ENCODE measurements around the gene PIP4K2A. TPM values are rescaled to one million over a fixed set of nuclear protein-coding genes. Genes with fewer than 3 reads are reported as not detected.

The PIP4K2A gene
- total RNA-seq, 4 donors from 2014 or later = 2.6 to 14.9 (median 12.4) TPM

GRCh38 chr10:22537810-22538209 is 176.6 kb downstream of the PIP4K2A start:
- Histone ChIP-seq H3K27ac (no peak overlapping the region), H3K9me3 (no peaks in the 10 kb centered on the region), H3K4me3 (no peak overlapping the region), H3K27me3 (no peaks in the 10 kb centered on the region), H3K36me3 (peaks cover 0 to 4% (median 0%) of the 10 kb centered on the region in 4 donors), H3K4me1 (no peaks in the 10 kb centered on the region)
- TF ChIP-seq, protein P1, sequence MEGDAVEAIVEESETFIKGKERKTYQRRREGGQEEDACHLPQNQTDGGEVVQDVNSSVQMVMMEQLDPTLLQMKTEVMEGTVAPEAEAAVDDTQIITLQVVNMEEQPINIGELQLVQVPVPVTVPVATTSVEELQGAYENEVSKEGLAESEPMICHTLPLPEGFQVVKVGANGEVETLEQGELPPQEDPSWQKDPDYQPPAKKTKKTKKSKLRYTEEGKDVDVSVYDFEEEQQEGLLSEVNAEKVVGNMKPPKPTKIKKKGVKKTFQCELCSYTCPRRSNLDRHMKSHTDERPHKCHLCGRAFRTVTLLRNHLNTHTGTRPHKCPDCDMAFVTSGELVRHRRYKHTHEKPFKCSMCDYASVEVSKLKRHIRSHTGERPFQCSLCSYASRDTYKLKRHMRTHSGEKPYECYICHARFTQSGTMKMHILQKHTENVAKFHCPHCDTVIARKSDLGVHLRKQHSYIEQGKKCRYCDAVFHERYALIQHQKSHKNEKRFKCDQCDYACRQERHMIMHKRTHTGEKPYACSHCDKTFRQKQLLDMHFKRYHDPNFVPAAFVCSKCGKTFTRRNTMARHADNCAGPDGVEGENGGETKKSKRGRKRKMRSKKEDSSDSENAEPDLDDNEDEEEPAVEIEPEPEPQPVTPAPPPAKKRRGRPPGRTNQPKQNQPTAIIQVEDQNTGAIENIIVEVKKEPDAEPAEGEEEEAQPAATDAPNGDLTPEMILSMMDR (IDR thresholded peaks at IDR 0.05) = no peak
- TF ChIP-seq EP300 (IDR thresholded peaks at IDR 0.05; ENCODE audit: low read depth) (no peak), POLR2A (IDR thresholded peaks at IDR 0.05) (no peak)
- intact Hi-C loops (cut with DNase I; ENCODE audit: low total_unique reads) = no loop called here
- 92% methylated on average over 6 of the region's 6 CpGs; no CpG with 5 or more reads in 1 of the 2 donors for WGBS, 2 donors (ENCODE audit: low coverage in 1 of 2)
- no peak for DNase-seq
- in situ Hi-C loops (cut with MboI; ENCODE audit: low pct_ligation_motif_present in 1 of 4, low pct_unique_long_range_greater_than_20kb in 1 of 4, low sequenced_read_pairs in 3 of 4) = no loop called here

- Histone ChIP-seq H3K4me3 (no peak overlapping the region), H3K27me3 (no peaks in the 10 kb centered on the region), H3K4me1 (no peaks in the 10 kb centered on the region), H3K27ac (no peak overlapping the region), H3K9me3 (no peaks in the 10 kb centered on the region), H3K36me3 (peaks cover 0 to 4% (median 0%) of the 10 kb centered on the region in 4 donors)
- no peak for DNase-seq
- WGBS, 2 donors (ENCODE audit: low coverage in 1 of 2) = 86 to 97% methylated on average over 8 of the region's 8 CpGs
- TF ChIP-seq POLR2A (IDR thresholded peaks at IDR 0.05) = no peak
- TF ChIP-seq EP300 (IDR thresholded peaks at IDR 0.05; ENCODE audit: low read depth) = no peak
- TF ChIP-seq POLR2AphosphoS5 (IDR thresholded peaks at IDR 0.05) = no peak
- TF ChIP-seq, protein P1 (IDR thresholded peaks at IDR 0.05) = no peak
- in situ Hi-C loops (cut with MboI; ENCODE audit: low pct_ligation_motif_present in 1 of 4, low pct_unique_long_range_greater_than_20kb in 1 of 4, low sequenced_read_pairs in 3 of 4) = no loop called here
- intact Hi-C loops (cut with DNase I; ENCODE audit: low total_unique reads) = no loop called here
Observed at GRCh38 chr10:22536620-22537019, 177.8 kb downstream of the PIP4K2A start.

GRCh38 chr10:22534849-22535604 is 179.4 kb downstream of the PIP4K2A start:
- Histone ChIP-seq H3K9me3 (no peaks in the 10 kb centered on the region), H3K27ac (no peak overlapping the region), H3K36me3 (peaks cover 0 to 4% (median 0%) of the 10 kb centered on the region in 4 donors), H3K4me1 (no peaks in the 10 kb centered on the region), H3K4me3 (no peak overlapping the region), H3K27me3 (no peaks in the 10 kb centered on the region)
- no peak for TF ChIP-seq POLR2A (IDR thresholded peaks at IDR 0.05)
- TF ChIP-seq, protein P1 (IDR thresholded peaks at IDR 0.05) = no peak
- TF ChIP-seq EP300 (IDR thresholded peaks at IDR 0.05; ENCODE audit: low read depth) = no peak
- TF ChIP-seq POLR2AphosphoS5 (IDR thresholded peaks at IDR 0.05) = no peak
- 73 to 75% methylated on average over 9 of the region's 9 CpGs for WGBS, 2 donors (ENCODE audit: low coverage in 1 of 2)
- no peak for DNase-seq
- in situ Hi-C loops (cut with MboI; ENCODE audit: low pct_ligation_motif_present in 1 of 4, low pct_unique_long_range_greater_than_20kb in 1 of 4, low sequenced_read_pairs in 3 of 4) = no loop called here
- intact Hi-C loops (cut with DNase I; ENCODE audit: low total_unique reads) = no loop called here

DNA sequence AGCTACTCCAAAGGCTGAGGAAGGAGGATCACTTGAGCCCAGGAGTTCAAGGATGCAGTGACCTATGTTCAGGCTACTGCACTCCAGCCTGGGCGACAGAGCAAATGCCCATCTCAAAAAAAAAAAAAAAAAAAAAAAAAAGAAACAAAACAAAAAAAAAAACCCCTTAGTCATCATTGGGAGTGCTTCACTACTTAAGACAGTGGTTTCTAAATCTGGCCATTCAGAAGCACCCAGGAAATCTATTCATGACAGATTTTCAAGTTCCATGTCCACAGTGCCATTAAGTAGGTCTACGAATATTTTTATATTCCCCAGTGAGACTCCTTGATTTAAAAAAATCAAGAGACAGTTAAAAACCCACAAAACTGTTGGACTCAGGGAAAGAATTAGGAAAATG is 182.9 kb downstream of the PIP4K2A start:
- Histone ChIP-seq H3K4me1 (no peaks in the 10 kb centered on the region), H3K4me3 (no peak overlapping the region), H3K36me3 (no peaks in the 10 kb centered on the region), H3K27ac (no peak overlapping the region), H3K27me3 (no peaks in the 10 kb centered on the region), H3K9me3 (peaks cover 0 to 3% of the 10 kb centered on the region in 2 donors)
- TF ChIP-seq EP300 (IDR thresholded peaks at IDR 0.05; ENCODE audit: low read depth) (no peak), POLR2A (IDR thresholded peaks at IDR 0.05) (no peak), POLR2AphosphoS5 (IDR thresholded peaks at IDR 0.05) (no peak)
- TF ChIP-seq, protein P1 (IDR thresholded peaks at IDR 0.05) = no peak
- in situ Hi-C loops (cut with MboI; ENCODE audit: low pct_ligation_motif_present in 1 of 4, low pct_unique_long_range_greater_than_20kb in 1 of 4, low sequenced_read_pairs in 3 of 4) = no loop called here
- 90 to 94% methylated on average over 2 of the region's 2 CpGs for WGBS, 2 donors (ENCODE audit: low coverage in 1 of 2)
- intact Hi-C loops (cut with DNase I; ENCODE audit: low total_unique reads) = no loop called here
- no peak for DNase-seq
